Esophagus squamous epithelium (tissue), 4 donors: Measurements from ENCODE around the gene TSPAN18.

Source experiments
- POLR2A ChIP-seq, 4 donors: fragments of 450-650 bp; IDR thresholded peaks; one replicate each; pipeline ENCODE4 v1.6.1; 2017; ENCODE audit warnings: antibody characterized with exemption in 4 of 4, mild to moderate bottlenecking in 4 of 4, moderate library complexity in 3 of 4
- TF ChIP-seq, protein P1 (sequence below), 6 experiments: fragments of 450-650 bp in 4 of 6; fragments of 200-600 bp in 2 of 6; sonication (generic) in 2 of 6; IDR thresholded peaks; one replicate each; pipeline ENCODE4 v1.5.1; 2016 to 2019; ENCODE audit warnings: antibody characterized with exemption in 6 of 6, mild to moderate bottlenecking in 4 of 6, moderate library complexity in 4 of 6

- TF ChIP-seq, protein P1, sequence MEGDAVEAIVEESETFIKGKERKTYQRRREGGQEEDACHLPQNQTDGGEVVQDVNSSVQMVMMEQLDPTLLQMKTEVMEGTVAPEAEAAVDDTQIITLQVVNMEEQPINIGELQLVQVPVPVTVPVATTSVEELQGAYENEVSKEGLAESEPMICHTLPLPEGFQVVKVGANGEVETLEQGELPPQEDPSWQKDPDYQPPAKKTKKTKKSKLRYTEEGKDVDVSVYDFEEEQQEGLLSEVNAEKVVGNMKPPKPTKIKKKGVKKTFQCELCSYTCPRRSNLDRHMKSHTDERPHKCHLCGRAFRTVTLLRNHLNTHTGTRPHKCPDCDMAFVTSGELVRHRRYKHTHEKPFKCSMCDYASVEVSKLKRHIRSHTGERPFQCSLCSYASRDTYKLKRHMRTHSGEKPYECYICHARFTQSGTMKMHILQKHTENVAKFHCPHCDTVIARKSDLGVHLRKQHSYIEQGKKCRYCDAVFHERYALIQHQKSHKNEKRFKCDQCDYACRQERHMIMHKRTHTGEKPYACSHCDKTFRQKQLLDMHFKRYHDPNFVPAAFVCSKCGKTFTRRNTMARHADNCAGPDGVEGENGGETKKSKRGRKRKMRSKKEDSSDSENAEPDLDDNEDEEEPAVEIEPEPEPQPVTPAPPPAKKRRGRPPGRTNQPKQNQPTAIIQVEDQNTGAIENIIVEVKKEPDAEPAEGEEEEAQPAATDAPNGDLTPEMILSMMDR (IDR thresholded peaks at IDR 0.05) = no peak
- no peak for TF ChIP-seq POLR2A (IDR thresholded peaks at IDR 0.05)
Observed at GRCh38 chr11:44802347-44802746, 75.6 kb downstream of the TSPAN18 start.
